Trophoblast cell (in vitro differentiated cells and primary cell): ENCODE results near the gene RIOK1.
A peak's percentile ranks its signal among the peaks of the same experiment; 100 is the strongest.

Experiments used
- DNase-seq, 2 donors: peaks; one replicate each; pipeline ENCODE4 v3.0.0-alpha.2; 2016
- H2AFZ ChIP-seq: 2 replicates; pipeline ENCODE4 v1.6.1; 2013; ENCODE audit warnings: low read length, moderate library complexity, mild to moderate bottlenecking; ENCODE audit not compliant: insufficient read depth, poor library complexity
- H2AK5ac ChIP-seq: 2 replicates; pipeline ENCODE4 v1.6.1; 2013; ENCODE audit warnings: mild to moderate bottlenecking, low read length
- H2BK120ac ChIP-seq: 2 replicates; pipeline ENCODE4 v1.6.1; 2013; ENCODE audit warnings: low read length, mild to moderate bottlenecking, moderate library complexity; ENCODE audit not compliant: insufficient read depth, poor library complexity
- H2BK12ac ChIP-seq: 2 replicates; pipeline ENCODE4 v1.6.1; 2013; ENCODE audit warnings: mild to moderate bottlenecking, low read length, moderate library complexity
- H2BK5ac ChIP-seq: 2 replicates; pipeline ENCODE4 v1.6.1; 2013; ENCODE audit warnings: low read length, low read depth, moderate library complexity, mild to moderate bottlenecking; ENCODE audit not compliant: poor library complexity
- H3K14ac ChIP-seq: 2 replicates; pipeline ENCODE4 v1.6.1; 2013; ENCODE audit warnings: mild to moderate bottlenecking, low read length
- H3K18ac ChIP-seq: 2 replicates; pipeline ENCODE4 v1.6.1; 2013; ENCODE audit warnings: mild to moderate bottlenecking, low read length
- H3K23ac ChIP-seq: 2 replicates; pipeline ENCODE4 v1.6.1; 2013; ENCODE audit warnings: low read length
- H3K27ac ChIP-seq: 2 replicates; pipeline ENCODE4 v1.5.1; 2013; ENCODE audit warnings: low read depth, mild to moderate bottlenecking, inconsistent platforms, low read length, moderate library complexity
- H3K27me3 ChIP-seq: 2 replicates; pipeline ENCODE4 v1.6.1; 2013; ENCODE audit warnings: inconsistent platforms, mild to moderate bottlenecking, low read length, moderate library complexity; ENCODE audit not compliant: insufficient read depth
- H3K36me3 ChIP-seq, 2 experiments: 1 replicate in 1 of 2; 2 replicates in 1 of 2; pipeline ENCODE4 v1.6.1; 2013; ENCODE audit warnings: low read length in 2 of 2, mild to moderate bottlenecking in 2 of 2, moderate library complexity in 1 of 2; ENCODE audit not compliant: insufficient read depth in 2 of 2, control insufficient read depth in 1 of 2
- H3K4ac ChIP-seq: 2 replicates; pipeline ENCODE4 v1.6.1; 2013; ENCODE audit warnings: low read depth, mild to moderate bottlenecking, low read length, moderate library complexity
- H3K4me1 ChIP-seq, 2 experiments: 1 replicate in 1 of 2; 2 replicates in 1 of 2; pipeline ENCODE4 v1.6.1; 2013; ENCODE audit warnings: low read length in 2 of 2, mild to moderate bottlenecking in 2 of 2, moderate library complexity in 1 of 2; ENCODE audit not compliant: insufficient read depth in 2 of 2, control insufficient read depth in 1 of 2
- H3K4me2 ChIP-seq: 2 replicates; pipeline ENCODE4 v1.6.1; 2013; ENCODE audit warnings: inconsistent platforms, mild to moderate bottlenecking, low read length, moderate library complexity
- H3K4me3 ChIP-seq: 2 replicates; pipeline ENCODE4 v1.5.1; 2013; ENCODE audit warnings: mild to moderate bottlenecking, low read depth, low read length, inconsistent platforms
- H3K79me1 ChIP-seq: one replicate; pipeline ENCODE4 v1.6.1; 2013; ENCODE audit warnings: low read length
- H3K79me2 ChIP-seq: 2 replicates; pipeline ENCODE4 v1.6.1; 2013; ENCODE audit warnings: low read length, mild to moderate bottlenecking; ENCODE audit not compliant: control insufficient read depth, insufficient read depth, poor library complexity
- H3K9ac ChIP-seq: 2 replicates; pipeline ENCODE4 v1.6.1; 2013; ENCODE audit warnings: mild to moderate bottlenecking, low read length
- H3K9me3 ChIP-seq: 2 replicates; pipeline ENCODE4 v1.6.1; 2013; ENCODE audit warnings: low read depth, mild to moderate bottlenecking, control low read depth, inconsistent platforms, low read length; ENCODE audit not compliant: insufficient read depth
- H4K12ac ChIP-seq: 2 replicates; pipeline ENCODE4 v1.6.1; 2013; ENCODE audit warnings: low read depth, mild to moderate bottlenecking, low read length, moderate library complexity
- H4K8ac ChIP-seq: 2 replicates; pipeline ENCODE4 v1.6.1; 2013; ENCODE audit warnings: low read depth, mild to moderate bottlenecking, low read length, moderate library complexity
- H4K91ac ChIP-seq: one replicate; pipeline ENCODE4 v1.6.1; 2013; ENCODE audit warnings: low read depth, mild to moderate bottlenecking, low read length, moderate library complexity
- WGBS: extraction: QIAGEN DNeasy Blood & Tissue Kit; methylation state at CpG from one replicate; pipeline ENCODE4 v1.1.7; 2013; ENCODE audit warnings: missing lambda C conversion rate; ENCODE audit not compliant: insufficient read length, insufficient coverage; ENCODE audit errors: extremely low coverage; 5-methylcytosine and 5-hydroxymethylcytosine counted together

The RIOK1 gene

GRCh38 chr6:7381092-7381491 lies 8.5 kb upstream of the RIOK1 start:
- H3K27ac ChIP-seq = no peak overlapping the region
- no peak overlapping the region for H4K12ac ChIP-seq
- no CpG with 5 or more reads among the region's 1 CpG for WGBS

GRCh38 chr6:7389162-7389450 lies 502 bp upstream of the RIOK1 start:
- H3K14ac ChIP-seq = peak overlapping the region; percentile 87
- peaks cover 2 to 4% of the 10 kb centered on the region in 2 experiments for H3K4me1 ChIP-seq
- peaks cover 9% of the 10 kb centered on the region for H3K79me1 ChIP-seq
- H3K79me2 ChIP-seq = peaks cover 7% of the 10 kb centered on the region
- H3K9ac ChIP-seq = peak overlapping the region; percentile 90
- peak overlapping the region; percentile 84 for H3K4me3 ChIP-seq
- peaks cover 1 to 2% of the 10 kb centered on the region in 2 experiments for H3K36me3 ChIP-seq
- H4K8ac ChIP-seq = peak overlapping the region; percentile 96
- peak overlapping the region; percentile 51 for H3K18ac ChIP-seq
- H2AK5ac ChIP-seq = no peak overlapping the region
- H3K23ac ChIP-seq = no peak overlapping the region
- H4K12ac ChIP-seq = peak overlapping the region; percentile 95
- DNase-seq = peak; percentile 83 to 85
- peak overlapping the region; percentile 71 for H3K4ac ChIP-seq
- H2BK120ac ChIP-seq = peak overlapping the region; percentile 44
- peak overlapping the region; percentile 89 for H4K91ac ChIP-seq
- no peaks in the 10 kb centered on the region for H3K9me3 ChIP-seq
- H3K27ac ChIP-seq = peak overlapping the region; percentile 84
- peak overlapping the region; percentile 94 for H2AFZ ChIP-seq
- H3K27me3 ChIP-seq = no peaks in the 10 kb centered on the region
- no peak overlapping the region for H2BK12ac ChIP-seq
- no CpG with 5 or more reads among the region's 11 CpGs for WGBS
- H2BK5ac ChIP-seq = peak overlapping the region; percentile 62
- H3K4me2 ChIP-seq = peak overlapping the region; percentile 88

More at GRCh38 chr6:7381092-7381491, 8.5 kb upstream of the RIOK1 start:
- Histone ChIP-seq H4K8ac (no peak overlapping the region), H3K9me3 (no peaks in the 10 kb centered on the region), H3K4ac (no peak overlapping the region), H3K27me3 (no peaks in the 10 kb centered on the region), H2BK120ac (no peak overlapping the region), H3K4me2 (no peak overlapping the region), H3K9ac (no peak overlapping the region), H3K36me3 (no peaks in the 10 kb centered on the region), H3K79me1 (no peaks in the 10 kb centered on the region), H2AFZ (no peak overlapping the region), H3K4me1 (no peaks in the 10 kb centered on the region), H2BK12ac (no peak overlapping the region), H3K23ac (no peak overlapping the region), H3K18ac (no peak overlapping the region), H2AK5ac (no peak overlapping the region), H3K79me2 (no peaks in the 10 kb centered on the region), H4K91ac (no peak overlapping the region), H3K4me3 (no peak overlapping the region), H3K14ac (no peak overlapping the region), H2BK5ac (no peak overlapping the region)
- no peak for DNase-seq

GRCh38 chr6:7390226-7390878 lies 744 bp downstream of the RIOK1 start:
- no peak overlapping the region for H4K91ac ChIP-seq
- H3K14ac ChIP-seq = peak overlapping the region; percentile 18
- H2BK5ac ChIP-seq = no peak overlapping the region
- peak overlapping the region; percentile 32 for H3K18ac ChIP-seq
- H3K9ac ChIP-seq = peak overlapping the region; percentile 83
- H3K4me1 ChIP-seq = peaks cover 2 to 4% of the 10 kb centered on the region in 2 experiments
- peak overlapping the region; percentile 84 for H3K4me3 ChIP-seq
- H3K23ac ChIP-seq = no peak overlapping the region
- no peak overlapping the region for H2AK5ac ChIP-seq
- H3K4me2 ChIP-seq = peak overlapping the region; percentile 88
- peak overlapping the region; percentile 3 for H3K4ac ChIP-seq
- peaks cover 9% of the 10 kb centered on the region for H3K79me1 ChIP-seq
- H3K9me3 ChIP-seq = no peaks in the 10 kb centered on the region
- H2BK12ac ChIP-seq = no peak overlapping the region
- no CpG with 5 or more reads among the region's 14 CpGs for WGBS
- peaks cover 3 to 8% of the 10 kb centered on the region in 2 experiments for H3K36me3 ChIP-seq
- H4K8ac ChIP-seq = peak overlapping the region; percentile 96
- peak overlapping the region; percentile 5 for H2BK120ac ChIP-seq
- H3K79me2 ChIP-seq = peaks cover 7% of the 10 kb centered on the region
- peak overlapping the region; percentile 39 for H4K12ac ChIP-seq
- peak overlapping the region; percentile 53 for H3K27ac ChIP-seq
- no peaks in the 10 kb centered on the region for H3K27me3 ChIP-seq
- no peak for DNase-seq
- H2AFZ ChIP-seq = peak overlapping the region; percentile 68

GRCh38 chr6:7391151-7391550 lies 1.5 kb downstream of the RIOK1 start:
- Histone ChIP-seq H4K91ac (no peak overlapping the region), H2BK120ac (no peak overlapping the region), H4K8ac (no peak overlapping the region), H3K9me3 (no peaks in the 10 kb centered on the region), H3K4me1 (peaks cover 2 to 4% of the 10 kb centered on the region in 2 experiments), H3K18ac (no peak overlapping the region), H3K4me2 (no peak overlapping the region), H3K27me3 (no peaks in the 10 kb centered on the region), H3K23ac (no peak overlapping the region), H2BK5ac (no peak overlapping the region), H2AK5ac (no peak overlapping the region), H4K12ac (no peak overlapping the region), H3K4ac (peak overlapping the region; percentile 72), H3K27ac (no peak overlapping the region), H3K79me1 (peaks cover 9% of the 10 kb centered on the region), H3K4me3 (no peak overlapping the region), H3K9ac (no peak overlapping the region), H3K14ac (no peak overlapping the region), H2AFZ (no peak overlapping the region), H2BK12ac (no peak overlapping the region), H3K36me3 (peaks cover 7 to 11% of the 10 kb centered on the region in 2 experiments), H3K79me2 (peaks cover 7% of the 10 kb centered on the region)
- no CpG with 5 or more reads among the region's 4 CpGs for WGBS
- no peak for DNase-seq
